ENCODE measurements around the gene ZNF579. TPM values are rescaled to one million over a fixed set of nuclear protein-coding genes. Genes with fewer than 3 reads are reported as not detected.

ZNF579 gene
- total and polyA plus RNA-seq, 9 of the 15 experiments (the other 6 are each of a cell fraction or from before 2014, with no cell fraction given), result 0.06 to 15.9 (median 1.6) TPM

DNA sequence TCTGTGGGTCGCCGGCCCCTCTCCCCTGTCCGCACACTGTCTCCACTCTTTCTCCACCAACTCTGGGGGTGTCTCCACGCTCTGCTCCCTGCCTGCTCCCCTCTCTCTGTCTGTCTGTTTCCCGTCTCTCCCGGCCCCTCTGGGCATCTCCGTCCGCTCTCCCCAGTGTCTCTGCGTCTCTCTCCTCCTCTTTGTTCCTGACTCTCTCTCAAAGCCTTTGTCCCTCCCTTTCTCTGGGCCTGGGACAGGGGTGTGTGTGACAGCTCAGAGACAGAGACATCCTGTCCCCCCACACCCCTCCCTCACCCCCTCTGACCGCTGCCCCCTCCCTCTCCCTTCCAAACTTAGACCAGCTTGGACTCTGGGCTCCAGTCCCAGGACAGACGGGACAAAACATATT lies 34.6 kb downstream of the ZNF579 start:
- Histone ChIP-seq H3K79me2 (ENCODE audit: control insufficient read depth, insufficient read depth, low read length) (no peaks in the 10 kb centered on the region), H2AFZ (ENCODE audit: low read depth, low read length) (peak overlapping the region; percentile 12; the same call in 1 of the 2 replicates), H3K4me1 (replicated peaks in 1 of 2; ENCODE audit: control insufficient read depth in 2 of 2, insufficient read depth in 2 of 2, low read length in 2 of 2) (peaks cover 44 to 55% of the 10 kb centered on the region in 2 experiments), H3K9ac (ENCODE audit: insufficient read depth in 1 of 2, low read depth in 2 of 2, low read length in 2 of 2) (peak overlapping the region; percentile 34 to 68; a peak in 3 of 4 replicates), H3K9me3 (replicated peaks; ENCODE audit: control insufficient read depth, insufficient read depth, low read depth, low read length) (no peaks in the 10 kb centered on the region), H3K36me3 (ENCODE audit: control insufficient read depth, insufficient read depth, low read length) (no peaks in the 10 kb centered on the region), H3K9me1 (ENCODE audit: control insufficient read depth, insufficient read depth, low read length) (peaks cover 4% of the 10 kb centered on the region), H4K20me1 (replicated peaks; ENCODE audit: control insufficient read depth, insufficient read depth, low read length) (no peaks in the 10 kb centered on the region), H3K27ac (ENCODE audit: extremely low read depth, low read depth, low read length) (peak overlapping the region; percentile 59; the same call in 1 of the 3 replicates), H3K4me2 (ENCODE audit: insufficient read depth, low read length) (peak overlapping the region; percentile 41; the same call in 1 of the 2 replicates), H3K27me3 (ENCODE audit: control insufficient read depth in 2 of 2, insufficient read depth in 2 of 2, low read length in 2 of 2) (no peaks in the 10 kb centered on the region), H3K4me3 (no peak overlapping the region)
- DNase-seq (ENCODE audit: extremely low read depth in 1 of 4, low spot score in 3 of 4) (no peak), FAIRE-seq (no peak), ATAC-seq (no peak)
- intact Hi-C loops (cut with micrococcal nuclease) (no loop called here), in situ Hi-C loops (cut with MboI) (no loop called here)
- CTCF ChIA-PET (ENCODE audit: low intra/inter-chr PET ratio), result no interaction called here
- no TSS peak for BruUV-seq (replicated peaks)
- 61% methylated on average over 6 of the region's 11 CpGs for WGBS (ENCODE audit: insufficient coverage, low coverage, missing lambda C conversion rate)
- POLR2A ChIA-PET, result interaction anchor here (0.6 to 0.8 kb wide), 2 partner anchors 12 to 592 kb away, joined by 3 to 4 read pairs; no protein-coding TSS in a partner anchor
- TF ChIP-seq, protein P1, sequence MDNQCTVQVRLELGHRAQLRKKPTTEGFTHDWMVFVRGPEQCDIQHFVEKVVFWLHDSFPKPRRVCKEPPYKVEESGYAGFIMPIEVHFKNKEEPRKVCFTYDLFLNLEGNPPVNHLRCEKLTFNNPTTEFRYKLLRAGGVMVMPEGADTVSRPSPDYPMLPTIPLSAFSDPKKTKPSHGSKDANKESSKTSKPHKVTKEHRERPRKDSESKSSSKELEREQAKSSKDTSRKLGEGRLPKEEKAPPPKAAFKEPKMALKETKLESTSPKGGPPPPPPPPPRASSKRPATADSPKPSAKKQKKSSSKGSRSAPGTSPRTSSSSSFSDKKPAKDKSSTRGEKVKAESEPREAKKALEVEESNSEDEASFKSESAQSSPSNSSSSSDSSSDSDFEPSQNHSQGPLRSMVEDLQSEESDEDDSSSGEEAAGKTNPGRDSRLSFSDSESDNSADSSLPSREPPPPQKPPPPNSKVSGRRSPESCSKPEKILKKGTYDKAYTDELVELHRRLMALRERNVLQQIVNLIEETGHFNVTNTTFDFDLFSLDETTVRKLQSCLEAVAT (IDR thresholded peaks at IDR 0.05), result peak in 1 of 2 experiments; percentile 61; a peak in 1 of 4 replicates
- TF ChIP-seq LARP7 (IDR thresholded peaks at IDR 0.05), result peak; percentile 26; the same call in 1 of the 2 replicates
- TF ChIP-seq SETDB1 (IDR thresholded peaks at IDR 0.05; ENCODE audit: low read length), result no peak
- TF ChIP-seq, protein P2, sequence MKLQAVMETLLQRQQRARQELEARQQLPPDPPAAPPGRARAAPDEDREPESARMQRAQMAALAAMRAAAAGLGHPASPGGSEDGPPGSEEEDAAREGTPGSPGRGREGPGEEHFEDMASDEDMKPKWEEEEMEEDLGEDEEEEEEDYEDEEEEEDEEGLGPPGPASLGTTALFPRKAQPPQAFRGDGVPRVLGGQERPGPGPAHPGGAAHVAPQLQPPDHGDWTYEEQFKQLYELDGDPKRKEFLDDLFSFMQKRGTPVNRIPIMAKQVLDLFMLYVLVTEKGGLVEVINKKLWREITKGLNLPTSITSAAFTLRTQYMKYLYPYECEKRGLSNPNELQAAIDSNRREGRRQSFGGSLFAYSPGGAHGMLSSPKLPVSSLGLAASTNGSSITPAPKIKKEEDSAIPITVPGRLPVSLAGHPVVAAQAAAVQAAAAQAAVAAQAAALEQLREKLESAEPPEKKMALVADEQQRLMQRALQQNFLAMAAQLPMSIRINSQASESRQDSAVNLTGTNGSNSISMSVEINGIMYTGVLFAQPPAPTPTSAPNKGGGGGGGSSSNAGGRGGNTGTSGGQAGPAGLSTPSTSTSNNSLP (IDR thresholded peaks at IDR 0.05; ENCODE audit: borderline replicate concordance, low read depth, low read length), result no peak
- TF ChIP-seq FOXP1 (CRISPR knock-in tag; IDR thresholded peaks at IDR 0.05), result no peak
- TF ChIP-seq, protein P3, sequence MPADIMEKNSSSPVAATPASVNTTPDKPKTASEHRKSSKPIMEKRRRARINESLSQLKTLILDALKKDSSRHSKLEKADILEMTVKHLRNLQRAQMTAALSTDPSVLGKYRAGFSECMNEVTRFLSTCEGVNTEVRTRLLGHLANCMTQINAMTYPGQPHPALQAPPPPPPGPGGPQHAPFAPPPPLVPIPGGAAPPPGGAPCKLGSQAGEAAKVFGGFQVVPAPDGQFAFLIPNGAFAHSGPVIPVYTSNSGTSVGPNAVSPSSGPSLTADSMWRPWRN (IDR thresholded peaks at IDR 0.05; ENCODE audit: low read depth), result no peak
- TF ChIP-seq PPARD (CRISPR knock-in tag; IDR thresholded peaks at IDR 0.05), result no peak
- TF ChIP-seq SREBF1 (IDR thresholded peaks at IDR 0.05; ENCODE audit: borderline replicate concordance, low read depth, low read length), result no peak
- TF ChIP-seq, protein P4, sequence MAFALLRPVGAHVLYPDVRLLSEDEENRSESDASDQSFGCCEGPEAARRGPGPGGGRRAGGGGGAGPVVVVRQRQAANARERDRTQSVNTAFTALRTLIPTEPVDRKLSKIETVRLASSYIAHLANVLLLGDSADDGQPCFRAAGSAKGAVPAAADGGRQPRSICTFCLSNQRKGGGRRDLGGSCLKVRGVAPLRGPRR (CRISPR knock-in tag; IDR thresholded peaks at IDR 0.05), result no peak

All from K562 (cell line).